ENCODE measurements around the gene ANO1.

ANO1 gene

GRCh38 chr11:70068950-70069349 is 9.2 kb upstream of the ANO1 start:
- Histone ChIP-seq H3K4me2 (no peak overlapping the region), H4K20me1 (peaks cover 10% of the 10 kb centered on the region; the same call in 1 of the 2 replicates), H3K4me3 (no peak overlapping the region), H3K9me3 (no peaks in the 10 kb centered on the region), H3K4me1 (peaks cover 36% of the 10 kb centered on the region), H3K9ac (no peak overlapping the region), H3K36me3 (no peaks in the 10 kb centered on the region), H3K27ac (no peak overlapping the region), H3K27me3 (no peaks in the 10 kb centered on the region)
- TF ChIP-seq Cebpa-rat (IDR thresholded peaks at IDR 0.05), result no peak

GRCh38 chr11:70070706-70071105 is 7.4 kb upstream of the ANO1 start:
- Histone ChIP-seq H4K20me1 (peaks cover 10% of the 10 kb centered on the region; the same call in 1 of the 2 replicates), H3K4me3 (no peak overlapping the region), H3K36me3 (no peaks in the 10 kb centered on the region), H3K4me1 (peaks cover 52% of the 10 kb centered on the region), H3K9ac (no peak overlapping the region), H3K9me3 (no peaks in the 10 kb centered on the region), H3K4me2 (no peak overlapping the region), H3K27me3 (peaks cover 4% of the 10 kb centered on the region), H3K27ac (no peak overlapping the region)
- TF ChIP-seq Cebpa-rat (IDR thresholded peaks at IDR 0.05), result no peak

- Histone ChIP-seq H3K4me3 (peak overlapping the region; percentile 47; the same call in 1 of the 2 replicates), H3K9me3 (no peaks in the 10 kb centered on the region), H3K36me3 (no peaks in the 10 kb centered on the region), H3K4me2 (peak overlapping the region; percentile 87), H3K27ac (no peak overlapping the region), H4K20me1 (peaks cover 10% of the 10 kb centered on the region; the same call in 1 of the 2 replicates), H3K27me3 (peaks cover 17% of the 10 kb centered on the region), H3K4me1 (peaks cover 63% of the 10 kb centered on the region), H3K9ac (no peak overlapping the region)
- no peak for TF ChIP-seq Cebpa-rat (IDR thresholded peaks at IDR 0.05)
Observed at GRCh38 chr11:70071996-70072395, 6.1 kb upstream of the ANO1 start.

- peaks cover 22% of the 10 kb centered on the region for H3K27me3 ChIP-seq
- peaks cover 12% of the 10 kb centered on the region for H4K20me1 ChIP-seq
Observed at GRCh38 chr11:70072461-70072860, 5.7 kb upstream of the ANO1 start.

GRCh38 chr11:70072861-70073755 is 5.0 kb upstream of the ANO1 start:
- TF ChIP-seq Cebpa-rat (IDR thresholded peaks at IDR 0.05), result no peak
- Histone ChIP-seq H3K4me2 (peak overlapping the region; percentile 87), H4K20me1 (peaks cover 18% of the 10 kb centered on the region)

More at GRCh38 chr11:70072461-70072860, 5.7 kb upstream of the ANO1 start:
- Histone ChIP-seq H3K4me1 (peaks cover 68% of the 10 kb centered on the region), H3K9ac (peak overlapping the region; percentile 56), H3K4me3 (peak overlapping the region; percentile 47), H3K36me3 (no peaks in the 10 kb centered on the region), H3K4me2 (peak overlapping the region; percentile 87), H3K27ac (peak overlapping the region; percentile 64), H3K9me3 (no peaks in the 10 kb centered on the region)
- TF ChIP-seq Cebpa-rat (IDR thresholded peaks at IDR 0.05), result no peak

GRCh38 chr11:70073871-70074371 is 4.2 kb upstream of the ANO1 start:
- H4K20me1 ChIP-seq, result peaks cover 27% of the 10 kb centered on the region
- H3K4me1 ChIP-seq, result peaks cover 72% of the 10 kb centered on the region
- peak overlapping the region; percentile 56; the same call in 1 of the 2 replicates for H3K9ac ChIP-seq
- no peaks in the 10 kb centered on the region for H3K9me3 ChIP-seq
- H3K27me3 ChIP-seq, result peaks cover 36% of the 10 kb centered on the region
- TF ChIP-seq Cebpa-rat (IDR thresholded peaks at IDR 0.05), result no peak
- H3K4me3 ChIP-seq, result peak overlapping the region; percentile 47
- H3K36me3 ChIP-seq, result no peaks in the 10 kb centered on the region
- peak overlapping the region; percentile 64 for H3K27ac ChIP-seq
- peak overlapping the region; percentile 87 for H3K4me2 ChIP-seq

More at GRCh38 chr11:70072861-70073755, 5.0 kb upstream of the ANO1 start:
- H3K4me3 ChIP-seq, result peak overlapping the region; percentile 47
- H3K4me1 ChIP-seq, result peaks cover 69% of the 10 kb centered on the region
- peaks cover 28% of the 10 kb centered on the region for H3K27me3 ChIP-seq
- no peaks in the 10 kb centered on the region for H3K36me3 ChIP-seq
- H3K27ac ChIP-seq, result peak overlapping the region; percentile 64
- no peaks in the 10 kb centered on the region for H3K9me3 ChIP-seq
- peak overlapping the region; percentile 56 for H3K9ac ChIP-seq

GRCh38 chr11:70074746-70075145 is 3.4 kb upstream of the ANO1 start:
- no peak overlapping the region for H3K9ac ChIP-seq
- no peak for TF ChIP-seq Cebpa-rat (IDR thresholded peaks at IDR 0.05)
- H3K27ac ChIP-seq, result no peak overlapping the region
- H3K36me3 ChIP-seq, result no peaks in the 10 kb centered on the region
- H3K4me3 ChIP-seq, result no peak overlapping the region
- peaks cover 45% of the 10 kb centered on the region for H3K27me3 ChIP-seq
- H3K4me2 ChIP-seq, result peak overlapping the region; percentile 87
- peaks cover 35% of the 10 kb centered on the region for H4K20me1 ChIP-seq
- H3K4me1 ChIP-seq, result peaks cover 74% of the 10 kb centered on the region
- H3K9me3 ChIP-seq, result no peaks in the 10 kb centered on the region

- TF ChIP-seq Cebpa-rat (IDR thresholded peaks at IDR 0.05), result no peak
- Histone ChIP-seq H3K4me2 (no peak overlapping the region), H4K20me1 (peaks cover 37% of the 10 kb centered on the region), H3K4me3 (no peak overlapping the region), H3K9me3 (no peaks in the 10 kb centered on the region), H3K27ac (no peak overlapping the region), H3K4me1 (peaks cover 77% of the 10 kb centered on the region), H3K9ac (no peak overlapping the region), H3K36me3 (no peaks in the 10 kb centered on the region), H3K27me3 (peaks cover 55% of the 10 kb centered on the region)
Observed at GRCh38 chr11:70075836-70076235, 2.3 kb upstream of the ANO1 start.

- H3K4me2 ChIP-seq, result peak overlapping the region; percentile 95
- H3K36me3 ChIP-seq, result no peaks in the 10 kb centered on the region
- H3K9me3 ChIP-seq, result no peaks in the 10 kb centered on the region
- peaks cover 57% of the 10 kb centered on the region for H3K27me3 ChIP-seq
- peaks cover 37% of the 10 kb centered on the region for H4K20me1 ChIP-seq
- no peak overlapping the region for H3K27ac ChIP-seq
- TF ChIP-seq Cebpa-rat (IDR thresholded peaks at IDR 0.05), result no peak
- H3K9ac ChIP-seq, result no peak overlapping the region
- peaks cover 82% of the 10 kb centered on the region for H3K4me1 ChIP-seq
- no peak overlapping the region for H3K4me3 ChIP-seq
Observed at GRCh38 chr11:70076461-70076931, 1.6 kb upstream of the ANO1 start.
